HEK293T (cell line): ENCODE measurements around the gene FADS3.

Experiments used
- CTCF ChIA-PET: fragments of 350-600 bp; formaldehyde crosslinking; extraction: SDS; loops from one replicate; lab custom pipeline; 2021; ENCODE audit warnings: antibody characterized with exemption, inconsistent platforms; lab: Yijun Ruan, JAX
- POLR2A ChIA-PET: fragments of 350-600 bp; formaldehyde crosslinking; extraction: SDS; loops from one replicate; lab custom pipeline; 2020; ENCODE audit warnings: antibody characterized with exemption, inconsistent platforms; lab: Yijun Ruan, JAX
- DNase-seq: peaks from one replicate; pipeline ENCODE4 v3.0.0; 2012; ENCODE audit warnings: mixed read lengths; ENCODE audit errors: extremely low spot score
- ARNT ChIP-seq: fragments of 450-650 bp; IDR thresholded peaks from 2 replicates; pipeline ENCODE4 v1.6.1; 2017; ENCODE audit warnings: mild to moderate bottlenecking
- BHLHE40 ChIP-seq: fragments of 450-650 bp; IDR thresholded peaks from 2 replicates; pipeline ENCODE4 v1.6.1; 2016; ENCODE audit warnings: mild to moderate bottlenecking, moderate library complexity, borderline replicate concordance
- CTBP1 ChIP-seq: fragments of 450-650 bp; IDR thresholded peaks from 2 replicates; pipeline ENCODE4 v1.6.1; 2016; ENCODE audit warnings: borderline replicate concordance
- ELF4 ChIP-seq: fragments of 450-650 bp; IDR thresholded peaks from 2 replicates; pipeline ENCODE4 v1.6.1; 2017; ENCODE audit warnings: antibody characterized with exemption
- FOXA1 ChIP-seq: fragments of 450-650 bp; IDR thresholded peaks from 2 replicates; pipeline ENCODE4 v1.6.1; 2016; ENCODE audit warnings: mild to moderate bottlenecking
- FOXK2 ChIP-seq: fragments of 450-650 bp; IDR thresholded peaks from 2 replicates; pipeline ENCODE4 v1.6.1; 2016; ENCODE audit warnings: mild to moderate bottlenecking
- FOXM1 ChIP-seq: fragments of 450-650 bp; IDR thresholded peaks from 2 replicates; pipeline ENCODE4 v1.6.1; 2017; ENCODE audit warnings: mild to moderate bottlenecking, borderline replicate concordance
- HDGF ChIP-seq: fragments of 450-650 bp; IDR thresholded peaks from 2 replicates; pipeline ENCODE4 v1.6.1; 2017; ENCODE audit warnings: antibody characterized with exemption, borderline replicate concordance
- L3MBTL2 ChIP-seq: fragments of 450-650 bp; conservative IDR thresholded peaks from 2 replicates; pipeline ENCODE4 v1.6.1; 2016; ENCODE audit warnings: mild to moderate bottlenecking
- LEF1 ChIP-seq: fragments of 450-650 bp; IDR thresholded peaks from 2 replicates; pipeline ENCODE4 v1.6.1; 2017; ENCODE audit warnings: mild to moderate bottlenecking, borderline replicate concordance
- NFRKB ChIP-seq: fragments of 450-650 bp; IDR thresholded peaks from 2 replicates; pipeline ENCODE4 v1.6.1; 2016; ENCODE audit warnings: mild to moderate bottlenecking, moderate library complexity
- SP1 ChIP-seq: fragments of 450-650 bp; IDR thresholded peaks from 2 replicates; pipeline ENCODE4 v1.6.1; 2017
- SUZ12 ChIP-seq: fragments of 450-650 bp; IDR thresholded peaks from 2 replicates; pipeline ENCODE4 v1.6.1; 2016; ENCODE audit warnings: mild to moderate bottlenecking
- TARDBP ChIP-seq: fragments of 450-650 bp; IDR thresholded peaks from 2 replicates; pipeline ENCODE4 v1.6.1; 2016
- ZNF384 ChIP-seq: fragments of 450-650 bp; IDR thresholded peaks from 2 replicates; pipeline ENCODE4 v1.6.1; 2016
- TF ChIP-seq, protein P1 (sequence below): fragments of 450-650 bp; IDR thresholded peaks from 2 replicates; pipeline ENCODE4 v1.6.1; 2016

Gene FADS3

DNA sequence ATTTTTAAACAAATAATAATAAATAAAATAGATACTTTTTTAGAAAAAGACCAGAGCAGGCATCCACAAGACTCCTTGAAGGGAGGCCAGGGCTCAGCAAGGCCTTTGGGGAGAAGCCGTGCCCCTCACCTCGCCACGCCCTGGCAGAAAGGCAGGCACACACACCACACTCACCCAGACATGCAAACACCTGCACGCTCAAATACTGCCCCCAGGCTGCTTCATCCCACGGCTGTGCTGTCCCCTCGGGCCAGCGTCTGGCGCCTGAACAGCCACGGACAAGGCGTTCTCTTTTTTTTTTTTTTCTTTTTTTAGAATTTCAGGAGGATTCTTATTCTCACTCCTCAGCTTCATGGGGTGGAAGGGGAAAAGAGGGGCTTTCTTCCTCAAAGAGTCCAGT is 1.5 kb downstream of the FADS3 start:
- TF ChIP-seq SP1 (no peak), L3MBTL2 (no peak), CTBP1 (no peak), FOXM1 (no peak), SUZ12 (no peak)
- ChIA-PET POLR2A (no interaction called here), CTCF (interaction anchor here (1.4 kb wide), 1 partner anchor 9 kb away, joined by 7 read pairs; no protein-coding TSS in a partner anchor)
- no peak for DNase-seq

DNA sequence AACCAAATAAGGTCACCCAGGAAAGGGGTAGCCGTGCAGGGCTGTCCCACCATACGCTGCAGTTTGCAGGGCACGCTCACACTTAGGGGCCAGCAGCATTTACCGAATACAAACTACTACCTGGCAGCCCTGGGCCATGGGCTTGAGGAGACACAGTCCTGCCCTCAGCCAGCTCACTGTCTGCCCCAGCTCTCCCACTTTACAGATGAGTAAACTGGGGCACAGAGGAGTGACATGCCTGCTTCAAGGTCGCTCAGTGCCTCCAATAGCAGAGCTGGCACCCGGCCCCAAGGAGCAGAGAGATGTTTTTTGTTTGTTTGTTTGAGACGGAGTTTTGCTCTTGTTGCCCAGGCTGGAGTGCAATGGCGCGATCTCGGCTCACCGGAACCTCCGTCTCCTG is 2.8 kb downstream of the FADS3 start:
- ChIA-PET POLR2A (no interaction called here), CTCF (no interaction called here)
- no peak for DNase-seq
- no peak for TF ChIP-seq LEF1
- TF ChIP-seq FOXM1: no peak
- no peak for TF ChIP-seq HDGF
- no peak for TF ChIP-seq ELF4
- TF ChIP-seq SP1: no peak
- TF ChIP-seq NFRKB: no peak
- no peak for TF ChIP-seq SUZ12

DNA sequence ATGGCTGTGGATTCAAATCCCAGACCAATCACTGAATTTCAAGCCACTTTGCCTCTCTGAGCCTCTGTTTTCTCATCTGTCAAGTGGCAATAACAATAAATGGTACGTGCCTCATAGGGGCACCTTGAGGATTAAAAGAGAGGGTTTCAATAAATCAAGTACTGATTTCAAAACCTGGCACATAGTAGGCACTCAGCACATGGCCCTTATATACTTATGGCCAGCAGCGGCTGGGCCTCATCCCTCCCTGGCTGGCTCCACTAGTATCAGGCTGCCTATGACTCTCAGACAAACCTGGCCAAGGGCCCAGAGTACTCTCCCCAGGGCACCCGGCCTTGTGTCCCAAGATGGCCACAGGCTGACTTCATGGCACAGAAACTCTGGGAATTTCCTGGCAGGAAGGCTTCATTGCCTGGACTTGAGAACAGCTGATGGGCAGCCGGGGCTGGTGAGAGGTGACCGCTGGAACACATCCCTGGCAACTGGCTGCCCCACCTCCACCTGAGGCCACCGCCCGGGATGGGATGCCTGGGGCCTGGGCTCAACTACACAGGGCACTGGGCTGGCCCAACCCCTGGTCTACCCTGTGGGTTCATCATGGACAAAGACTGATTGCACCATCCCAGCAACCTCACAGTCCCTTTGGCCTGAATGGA is 3.4 kb downstream of the FADS3 start:
- TF ChIP-seq, protein P1, sequence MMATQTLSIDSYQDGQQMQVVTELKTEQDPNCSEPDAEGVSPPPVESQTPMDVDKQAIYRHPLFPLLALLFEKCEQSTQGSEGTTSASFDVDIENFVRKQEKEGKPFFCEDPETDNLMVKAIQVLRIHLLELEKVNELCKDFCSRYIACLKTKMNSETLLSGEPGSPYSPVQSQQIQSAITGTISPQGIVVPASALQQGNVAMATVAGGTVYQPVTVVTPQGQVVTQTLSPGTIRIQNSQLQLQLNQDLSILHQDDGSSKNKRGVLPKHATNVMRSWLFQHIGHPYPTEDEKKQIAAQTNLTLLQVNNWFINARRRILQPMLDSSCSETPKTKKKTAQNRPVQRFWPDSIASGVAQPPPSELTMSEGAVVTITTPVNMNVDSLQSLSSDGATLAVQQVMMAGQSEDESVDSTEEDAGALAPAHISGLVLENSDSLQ: no peak
- TF ChIP-seq CTBP1 (no peak), NFRKB (no peak), HDGF (no peak), SP1 (no peak), FOXK2 (no peak), L3MBTL2 (no peak), FOXA1 (no peak), SUZ12 (no peak), ZNF384 (no peak), ELF4 (no peak), FOXM1 (no peak), TARDBP (no peak), ARNT (no peak), BHLHE40 (no peak), LEF1 (no peak)
- DNase-seq: no peak
- ChIA-PET POLR2A (no interaction called here), CTCF (no interaction called here)

DNA sequence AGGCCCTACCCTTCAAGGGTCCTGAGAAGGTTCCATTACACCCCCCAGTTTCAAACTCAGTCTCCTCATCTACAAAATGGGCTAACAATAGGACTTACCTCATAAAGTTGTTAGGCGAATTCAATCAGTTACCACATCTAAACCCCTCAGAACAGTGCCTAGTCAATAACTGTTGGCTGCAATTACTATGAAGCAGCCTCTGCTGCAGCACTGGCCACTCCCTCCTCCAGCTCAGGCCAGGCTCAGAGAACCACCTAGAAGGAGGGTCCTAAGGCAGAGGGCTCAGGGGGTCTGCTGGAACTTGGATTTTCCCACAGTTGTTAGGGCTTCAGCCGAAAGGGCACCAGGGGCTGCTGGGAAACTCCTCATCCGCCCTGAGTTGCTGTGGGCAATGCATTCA is 4.7 kb downstream of the FADS3 start:
- no peak for TF ChIP-seq SP1
- no peak for TF ChIP-seq LEF1
- no peak for TF ChIP-seq FOXM1
- no peak for TF ChIP-seq ARNT
- TF ChIP-seq CTBP1: no peak
- TF ChIP-seq SUZ12: no peak
- DNase-seq: no peak
- ChIA-PET POLR2A (no interaction called here), CTCF (no interaction called here)

DNA sequence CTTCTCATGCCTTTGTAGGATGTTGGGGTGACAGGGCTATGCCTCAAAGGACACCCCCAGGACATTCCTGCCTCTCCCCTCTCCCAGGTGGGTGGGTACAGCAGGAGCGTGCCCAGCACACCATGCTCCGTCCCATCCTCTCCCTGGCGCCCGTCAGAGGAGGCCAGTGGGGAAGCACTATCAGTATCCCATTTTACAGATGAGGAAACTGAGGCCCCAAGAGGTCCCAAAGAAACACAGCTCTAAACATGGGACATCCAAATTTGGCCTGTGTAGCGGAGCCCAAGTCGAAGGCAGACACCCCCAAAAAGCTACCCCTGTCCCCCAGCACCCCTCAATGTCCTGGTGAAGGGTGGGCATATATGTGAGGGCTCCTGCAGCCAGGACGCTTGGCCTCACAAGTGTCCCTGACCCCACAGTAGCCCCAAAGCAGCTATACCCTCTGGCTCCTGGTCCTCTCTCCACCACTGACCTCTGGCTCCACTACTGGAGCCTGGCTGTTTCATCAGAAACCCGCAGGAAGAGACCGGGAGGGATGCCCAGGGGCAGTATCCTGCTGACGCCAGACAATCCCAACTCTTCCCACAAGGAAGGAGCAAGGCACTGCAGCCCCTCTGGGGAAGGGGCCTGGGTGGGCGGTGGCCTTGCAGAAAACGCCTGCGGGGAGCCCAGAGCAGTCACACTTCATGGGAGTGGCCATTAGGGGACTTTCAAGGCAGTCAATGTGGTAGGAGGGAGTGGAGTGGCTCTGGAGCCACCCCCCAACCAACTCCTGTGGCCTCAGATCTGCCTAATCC is 5.4 kb downstream of the FADS3 start:
- CTCF ChIA-PET: interaction anchor here (1.2 to 1.6 kb wide), 3 partner anchors 13 to 196 kb away, joined by 3 to 5 read pairs (median 4); no protein-coding TSS in a partner anchor
- POLR2A ChIA-PET: no interaction called here
- no peak for TF ChIP-seq FOXM1
- no peak for TF ChIP-seq CTBP1
- no peak for TF ChIP-seq NFRKB
- no peak for TF ChIP-seq ZNF384
- TF ChIP-seq, protein P1: no peak
- no peak for TF ChIP-seq FOXK2
- TF ChIP-seq L3MBTL2: no peak
- no peak for TF ChIP-seq SP1
- TF ChIP-seq ELF4: no peak
- DNase-seq: no peak

DNA sequence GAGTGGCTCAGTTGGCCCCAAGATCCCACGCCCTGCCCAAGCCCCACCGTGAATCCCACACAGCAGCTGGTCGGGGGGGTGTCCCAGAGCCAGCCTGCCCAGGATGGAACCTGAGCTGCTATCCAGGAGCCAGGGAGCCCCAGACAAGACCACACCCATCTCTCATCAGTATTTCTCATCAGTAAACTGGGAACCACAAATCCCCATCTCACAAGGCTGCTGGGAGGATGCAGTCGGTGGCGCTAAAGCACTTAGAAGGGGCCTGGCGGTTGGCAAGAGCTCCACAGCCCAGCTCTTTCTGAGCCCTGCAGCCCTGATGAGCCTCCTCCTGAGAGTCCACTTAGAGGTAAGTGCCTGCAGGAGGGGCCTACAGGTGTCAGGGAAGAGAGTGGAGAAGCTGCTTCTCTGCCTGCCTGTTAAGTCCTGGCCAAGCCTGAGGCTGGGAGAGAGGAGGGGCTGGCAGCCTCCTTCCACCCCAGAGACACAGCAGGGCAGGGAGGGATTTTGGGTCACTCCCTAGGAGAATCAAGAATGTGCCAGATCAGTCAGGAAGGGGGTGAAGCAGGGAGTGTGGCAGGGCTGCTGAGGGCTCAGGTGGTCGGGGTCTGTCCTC is 6.1 kb downstream of the FADS3 start:
- ChIA-PET CTCF (interaction anchor here (1.1 to 1.6 kb wide), 5 partner anchors 10 to 197 kb away, joined by 3 to 5 read pairs (median 4); no protein-coding TSS in a partner anchor), POLR2A (interaction anchor here (1.0 kb wide), 1 partner anchor 82 kb away, joined by 6 read pairs; the partner anchor contains the start of gene FTH1)
- DNase-seq: no peak
- TF ChIP-seq LEF1: no peak
- TF ChIP-seq NFRKB: no peak
- TF ChIP-seq ZNF384: no peak
- TF ChIP-seq FOXM1: no peak
- no peak for TF ChIP-seq BHLHE40
- TF ChIP-seq FOXK2: no peak
- TF ChIP-seq ARNT: no peak
- no peak for TF ChIP-seq SUZ12
- TF ChIP-seq HDGF: no peak
- TF ChIP-seq, protein P1: no peak
